Right lobe of liver (tissue), 4 donors: ENCODE data around the gene NIPAL1.

Experiments used
- POLR2A ChIP-seq: fragments of 450-650 bp; IDR thresholded peaks from one replicate; pipeline ENCODE4 v1.6.1; 2017; ENCODE audit warnings: antibody characterized with exemption, mild to moderate bottlenecking
- TF ChIP-seq, protein P1 (sequence below), 4 donors: fragments of 200-600 bp in 3 of 4; fragments of 450-650 bp in 1 of 4; IDR thresholded peaks; one replicate each; pipeline versions ENCODE4 v1.5.1 to v1.8.0; 2016 to 2022; ENCODE audit warnings: antibody characterized with exemption in 4 of 4, mild to moderate bottlenecking in 2 of 4
- donor health status: DM: no; HTN: no; CAD: no.
- donor health status: DM: no; HTN: no; CAD: no.
- donor health status: DM: no; HTN: yes; CAD: no.

DNA sequence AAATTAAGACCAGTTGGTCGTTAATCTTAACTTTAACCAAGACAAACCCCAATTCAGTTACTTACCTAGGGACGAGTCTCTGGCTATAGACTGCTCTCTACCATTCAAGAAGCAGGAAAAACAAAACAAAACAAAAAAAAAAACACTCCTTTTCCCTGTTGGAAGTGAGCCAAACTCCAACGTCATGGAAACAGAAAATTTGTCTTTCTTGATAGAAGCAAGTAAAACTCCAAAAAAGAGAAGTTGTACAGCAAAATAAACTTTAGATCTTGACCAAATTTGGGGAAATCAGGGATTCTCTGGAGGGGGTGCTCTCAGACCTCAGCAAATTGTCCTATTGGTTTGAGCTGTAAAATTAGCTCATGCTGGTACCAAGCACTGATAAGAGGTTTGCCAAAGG is 3.7 kb upstream of the NIPAL1 start:
- TF ChIP-seq POLR2A: no peak
- TF ChIP-seq, protein P1, sequence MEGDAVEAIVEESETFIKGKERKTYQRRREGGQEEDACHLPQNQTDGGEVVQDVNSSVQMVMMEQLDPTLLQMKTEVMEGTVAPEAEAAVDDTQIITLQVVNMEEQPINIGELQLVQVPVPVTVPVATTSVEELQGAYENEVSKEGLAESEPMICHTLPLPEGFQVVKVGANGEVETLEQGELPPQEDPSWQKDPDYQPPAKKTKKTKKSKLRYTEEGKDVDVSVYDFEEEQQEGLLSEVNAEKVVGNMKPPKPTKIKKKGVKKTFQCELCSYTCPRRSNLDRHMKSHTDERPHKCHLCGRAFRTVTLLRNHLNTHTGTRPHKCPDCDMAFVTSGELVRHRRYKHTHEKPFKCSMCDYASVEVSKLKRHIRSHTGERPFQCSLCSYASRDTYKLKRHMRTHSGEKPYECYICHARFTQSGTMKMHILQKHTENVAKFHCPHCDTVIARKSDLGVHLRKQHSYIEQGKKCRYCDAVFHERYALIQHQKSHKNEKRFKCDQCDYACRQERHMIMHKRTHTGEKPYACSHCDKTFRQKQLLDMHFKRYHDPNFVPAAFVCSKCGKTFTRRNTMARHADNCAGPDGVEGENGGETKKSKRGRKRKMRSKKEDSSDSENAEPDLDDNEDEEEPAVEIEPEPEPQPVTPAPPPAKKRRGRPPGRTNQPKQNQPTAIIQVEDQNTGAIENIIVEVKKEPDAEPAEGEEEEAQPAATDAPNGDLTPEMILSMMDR (IDR thresholded peaks at IDR 0.05): no peak
